ENCODE results near the gene GJA8.
A peak's percentile ranks its signal among the peaks of the same experiment; 100 is the strongest.
"Not testable (repeated sequence)": the region's sequence is repeated elsewhere in the genome, so short reads cannot be mapped to it uniquely, and the experiment has no call there.

GJA8 gene

DNA sequence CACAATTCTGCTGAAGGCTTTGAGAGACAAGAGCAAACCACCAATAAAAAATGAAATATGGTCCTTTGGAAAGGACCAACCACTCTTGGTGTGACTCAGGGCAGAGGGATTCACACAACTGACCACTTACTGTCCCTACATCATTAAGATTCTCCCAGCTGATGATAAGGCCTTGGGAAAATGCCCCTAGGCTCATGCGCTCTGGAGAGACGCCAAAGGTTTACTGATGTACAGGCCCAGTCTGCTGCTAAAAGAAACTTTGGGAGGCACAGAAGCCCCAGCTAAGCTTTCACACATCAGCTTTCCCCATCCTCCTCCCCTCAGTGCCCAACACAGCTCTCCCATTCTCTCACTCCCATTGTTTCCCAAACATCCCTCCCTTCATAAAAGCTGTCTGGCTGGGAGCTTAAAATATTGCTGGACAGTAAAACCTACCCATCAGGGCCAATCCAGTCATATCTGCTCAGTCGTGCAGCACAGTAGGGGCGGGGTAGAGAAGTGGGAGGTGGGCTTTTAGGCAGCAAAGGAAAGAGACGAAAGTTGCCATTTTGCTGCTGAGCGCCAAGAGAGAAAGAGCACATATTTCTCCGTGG is at the start of gene GJA8:
Gene GJA8, plus strand, starts transcription at position 543 of the 593 bp plus-strand sequence. CDS start 5,161 bp downstream, outside the sequence.
- no peak for DNase-seq (ENCODE audit: low read depth)

DNA sequence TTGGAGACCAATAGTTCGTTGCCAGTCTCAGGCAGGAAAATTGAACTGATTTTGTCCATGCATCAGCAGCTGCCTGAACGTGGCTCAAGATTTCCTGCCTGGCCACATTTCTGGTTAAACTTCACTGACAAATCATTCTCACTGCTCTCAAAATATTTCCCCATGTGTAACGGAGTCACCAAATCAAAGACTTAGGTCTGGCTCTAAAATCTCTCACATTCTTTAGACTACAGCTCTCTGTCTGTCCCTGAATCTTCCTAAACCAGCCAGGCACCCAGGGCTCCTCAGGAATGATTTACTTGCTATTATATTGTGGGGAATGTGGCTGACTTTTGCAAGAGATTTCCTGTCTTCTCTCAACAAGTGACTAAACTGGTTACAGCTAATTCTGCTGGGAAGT is 49.2 kb upstream of the GJA8 start:
- DNase-seq (ENCODE audit: low read depth): no peak

DNA sequence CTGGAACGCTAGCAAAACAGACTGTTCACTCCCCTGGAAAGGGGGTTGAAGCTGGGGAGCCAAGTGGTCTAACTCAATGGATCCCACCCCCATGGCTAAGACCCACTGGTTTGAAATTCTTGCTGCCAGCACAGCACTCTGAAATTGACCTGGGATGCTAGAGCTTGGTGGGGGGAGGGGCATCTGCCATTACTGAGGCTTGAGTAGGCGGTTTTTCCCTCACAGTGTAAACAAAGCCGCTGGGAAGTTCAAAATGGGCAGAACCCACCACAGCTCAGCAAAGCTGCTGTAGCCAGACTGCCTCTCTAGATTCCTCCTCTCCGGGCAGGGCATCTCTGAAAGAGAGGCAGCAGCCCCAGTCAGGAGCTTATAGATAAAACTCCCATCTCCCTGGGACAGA is 47.6 kb upstream of the GJA8 start:
- DNase-seq (ENCODE audit: low read depth): not testable (repeated sequence)

DNA sequence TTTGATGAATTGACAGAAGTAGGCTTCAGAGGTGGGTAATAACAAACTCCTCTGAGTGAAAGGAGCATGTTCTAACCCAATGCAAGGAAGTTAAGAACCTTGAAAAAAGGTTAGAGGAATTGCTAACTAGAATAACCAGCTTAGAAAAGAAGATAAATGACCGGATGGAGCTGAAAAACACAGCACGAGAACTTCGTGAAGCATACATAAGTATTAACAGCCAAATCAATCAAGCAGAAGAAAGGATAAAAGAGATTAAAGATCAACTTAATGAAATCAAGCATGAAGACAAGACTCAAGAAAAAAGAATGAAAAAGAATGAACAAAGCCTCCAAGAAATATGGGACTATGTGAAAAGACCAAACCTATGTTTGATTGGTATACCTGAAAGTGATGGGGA is 46.6 kb upstream of the GJA8 start:
- DNase-seq (ENCODE audit: low read depth): not testable (repeated sequence)

DNA sequence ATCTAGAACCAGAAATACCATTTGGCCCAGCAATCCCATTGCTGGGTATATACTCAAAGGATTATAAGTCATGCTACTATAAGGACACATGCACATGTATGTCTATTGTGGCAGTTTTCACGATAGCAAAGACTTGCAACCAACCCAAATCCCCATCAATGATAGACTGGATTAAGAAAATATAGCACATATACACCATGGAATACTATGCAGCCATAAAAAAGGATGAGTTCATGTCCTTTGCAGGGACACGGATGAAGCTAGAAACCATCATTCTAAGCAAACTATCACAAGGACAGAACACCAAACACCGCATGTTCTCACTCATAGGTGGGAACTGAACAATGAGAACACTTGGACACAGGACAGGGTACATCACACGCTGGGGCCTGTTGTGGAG is 35.4 kb upstream of the GJA8 start:
- not testable (repeated sequence) for DNase-seq (ENCODE audit: low read depth)

DNA sequence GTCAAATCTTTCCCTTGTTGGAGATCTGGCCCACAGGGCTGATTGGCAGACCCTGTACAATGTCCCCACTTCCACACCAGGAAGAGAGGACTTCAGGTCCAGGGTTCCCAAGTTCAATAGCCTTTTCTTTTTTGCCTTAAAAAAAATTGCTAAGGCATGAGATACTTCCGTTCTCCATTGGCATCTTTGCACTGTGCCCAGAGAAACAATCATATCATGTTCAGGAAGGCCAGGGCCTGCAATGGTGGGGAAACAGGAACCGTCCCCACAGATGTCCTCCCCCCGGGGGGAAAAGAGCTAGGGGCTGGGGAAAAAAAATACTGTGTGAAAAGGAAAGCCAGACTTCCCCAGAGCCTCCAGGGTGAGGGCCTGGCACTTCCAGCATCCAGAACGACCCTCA is 24.6 kb upstream of the GJA8 start:
- DNase-seq (ENCODE audit: low read depth): no peak

DNA sequence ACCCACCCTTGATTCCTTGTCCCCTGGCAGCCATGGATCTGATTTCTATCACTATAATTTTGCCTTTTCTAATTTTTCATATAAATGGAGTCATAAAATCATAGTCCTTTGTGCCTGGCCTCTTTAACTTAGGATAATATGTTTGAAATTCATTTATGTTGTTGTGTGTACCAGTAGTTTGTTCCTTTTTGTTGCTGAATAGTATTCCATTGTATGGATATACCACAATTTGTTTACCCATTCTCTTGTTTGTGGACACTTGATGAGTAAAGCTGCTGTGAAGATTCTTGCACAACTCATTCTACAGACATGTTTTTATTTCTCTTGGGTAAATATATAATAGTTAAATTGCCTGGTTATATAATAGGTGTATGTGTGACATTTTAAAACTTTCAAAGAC is 22.7 kb upstream of the GJA8 start:
- no peak for DNase-seq (ENCODE audit: low read depth)

DNA sequence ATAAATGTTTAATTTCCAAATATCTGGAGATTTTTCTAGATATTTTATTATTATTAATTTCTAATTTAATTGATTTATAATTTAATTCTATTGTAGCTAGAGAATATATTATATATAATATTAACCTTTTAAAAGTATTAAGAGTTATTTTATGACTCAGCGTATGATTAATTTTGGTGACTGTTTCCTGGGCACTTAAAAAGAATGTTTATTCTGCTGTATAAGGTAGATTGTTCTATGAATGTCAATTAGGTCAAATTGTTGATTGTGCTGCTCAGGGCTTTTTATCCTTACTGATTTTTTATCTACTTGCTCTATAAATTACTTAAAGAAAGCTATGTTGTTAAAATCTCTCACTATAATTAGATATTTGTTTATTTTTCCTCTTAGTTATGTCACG is 20.1 kb upstream of the GJA8 start:
- DNase-seq (ENCODE audit: low read depth): no peak

DNA sequence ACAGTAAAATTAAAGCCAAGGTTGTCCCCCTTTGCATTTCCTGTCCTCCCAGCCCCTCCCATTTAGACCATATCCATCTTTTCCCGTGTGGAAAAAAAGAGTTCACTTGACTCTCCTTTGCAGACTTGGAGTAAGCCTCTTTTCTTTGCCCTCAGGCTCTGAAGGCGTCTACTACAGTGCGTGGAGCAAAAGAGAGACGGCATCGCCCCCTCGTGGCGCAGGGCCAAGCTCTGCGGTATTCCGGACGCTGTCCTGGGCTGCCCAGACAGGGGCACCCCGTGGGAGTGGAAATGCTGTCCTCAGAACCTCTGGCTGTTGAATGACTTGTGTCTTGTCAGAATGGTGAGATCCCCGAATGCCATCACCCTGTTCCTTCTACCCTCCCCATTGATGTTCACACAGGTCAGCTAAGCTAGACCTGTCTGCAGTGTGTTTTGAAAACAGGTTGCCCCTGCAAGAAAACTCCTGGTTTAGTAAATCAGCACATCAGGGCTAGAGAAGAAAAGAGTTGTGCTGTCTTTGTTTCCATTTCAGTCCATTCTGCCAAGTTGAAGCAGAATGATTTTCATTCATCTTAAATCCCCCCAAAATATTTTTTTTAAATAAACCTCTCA is 12.3 kb upstream of the GJA8 start:
- peak; percentile 45 for DNase-seq (ENCODE audit: low read depth)

DNA sequence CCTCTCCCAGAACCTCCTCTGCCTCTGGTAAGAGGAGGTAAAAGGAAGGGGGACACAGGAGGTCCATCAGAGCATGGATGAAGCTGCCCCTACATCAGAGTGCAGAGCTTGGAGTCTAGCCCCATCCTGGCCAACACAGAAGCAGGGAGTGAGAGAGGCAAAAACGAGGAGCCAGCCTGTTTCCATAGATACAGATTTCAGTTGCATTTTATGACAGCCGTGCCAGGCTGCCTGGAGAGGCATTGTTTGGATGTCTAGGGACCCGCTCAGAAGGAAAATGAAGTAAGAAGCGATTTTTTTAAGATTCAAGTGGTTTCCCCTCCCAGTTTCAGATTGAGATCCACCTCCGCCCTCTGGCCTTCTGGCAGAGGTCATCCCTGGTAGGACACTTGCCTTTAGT is 11.5 kb upstream of the GJA8 start:
- no peak for DNase-seq (ENCODE audit: low read depth)

DNA sequence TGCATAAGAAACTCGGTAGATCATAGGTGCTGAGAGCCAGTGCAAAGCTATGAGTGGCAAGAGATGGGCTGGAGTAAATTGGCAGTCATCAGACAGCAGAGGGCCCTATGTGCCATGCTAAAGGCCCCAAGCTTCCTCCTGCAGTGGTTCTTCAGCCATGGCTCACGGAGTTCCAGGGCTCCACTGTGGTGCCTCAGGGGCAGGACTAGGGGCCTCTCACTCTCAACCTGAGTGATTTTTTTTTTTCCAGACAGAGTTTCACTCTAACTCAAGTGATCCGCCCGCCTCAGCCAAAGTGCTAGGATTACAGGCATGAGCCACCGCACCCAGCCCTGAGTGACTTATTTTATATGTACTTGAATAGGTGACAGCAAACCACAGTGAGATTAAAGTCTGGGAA is 10.4 kb upstream of the GJA8 start:
- DNase-seq (ENCODE audit: low read depth): no peak

DNA sequence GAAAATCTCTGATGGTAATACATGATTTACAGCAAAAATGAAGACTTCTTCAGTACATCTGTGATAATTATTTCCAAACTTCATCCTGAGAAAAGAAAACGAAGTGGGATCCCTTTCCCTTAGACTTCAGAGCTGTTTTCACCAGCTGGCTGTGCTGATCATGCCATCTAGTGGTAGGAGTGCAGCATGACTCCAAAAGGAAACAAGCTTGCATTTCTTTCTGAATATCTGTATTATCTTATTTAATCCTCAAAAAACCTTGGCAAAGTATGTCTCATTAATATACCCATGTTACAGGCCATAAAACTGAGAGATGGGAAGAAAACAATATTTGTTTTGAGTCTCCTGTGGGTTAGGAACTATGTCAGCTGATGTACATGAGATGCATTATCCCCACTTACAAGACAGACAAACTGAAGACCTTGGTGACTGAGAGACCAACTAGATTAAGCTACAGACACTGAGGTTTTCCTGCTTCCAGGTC is 9.8 kb upstream of the GJA8 start:
- no peak for DNase-seq (ENCODE audit: low read depth)

DNA sequence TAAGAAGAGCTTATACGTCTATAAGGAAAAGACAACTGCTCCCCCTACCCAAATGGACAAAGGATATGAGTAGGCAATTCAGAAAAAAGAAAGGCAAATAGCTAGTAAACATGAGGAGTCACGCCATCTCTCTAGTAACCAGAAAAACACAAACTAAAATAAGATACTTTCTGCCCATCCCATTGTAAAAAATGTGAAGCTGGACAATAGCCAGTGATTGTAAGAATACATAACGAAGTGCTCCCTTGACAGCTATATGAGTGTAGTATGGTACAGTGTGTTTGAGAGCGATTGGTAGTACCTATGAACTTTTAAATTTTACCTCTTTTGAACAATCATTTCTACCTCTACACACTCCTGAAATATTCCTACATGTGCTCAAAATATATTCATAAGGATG is 7.5 kb upstream of the GJA8 start:
- no peak for DNase-seq (ENCODE audit: low read depth)

DNA sequence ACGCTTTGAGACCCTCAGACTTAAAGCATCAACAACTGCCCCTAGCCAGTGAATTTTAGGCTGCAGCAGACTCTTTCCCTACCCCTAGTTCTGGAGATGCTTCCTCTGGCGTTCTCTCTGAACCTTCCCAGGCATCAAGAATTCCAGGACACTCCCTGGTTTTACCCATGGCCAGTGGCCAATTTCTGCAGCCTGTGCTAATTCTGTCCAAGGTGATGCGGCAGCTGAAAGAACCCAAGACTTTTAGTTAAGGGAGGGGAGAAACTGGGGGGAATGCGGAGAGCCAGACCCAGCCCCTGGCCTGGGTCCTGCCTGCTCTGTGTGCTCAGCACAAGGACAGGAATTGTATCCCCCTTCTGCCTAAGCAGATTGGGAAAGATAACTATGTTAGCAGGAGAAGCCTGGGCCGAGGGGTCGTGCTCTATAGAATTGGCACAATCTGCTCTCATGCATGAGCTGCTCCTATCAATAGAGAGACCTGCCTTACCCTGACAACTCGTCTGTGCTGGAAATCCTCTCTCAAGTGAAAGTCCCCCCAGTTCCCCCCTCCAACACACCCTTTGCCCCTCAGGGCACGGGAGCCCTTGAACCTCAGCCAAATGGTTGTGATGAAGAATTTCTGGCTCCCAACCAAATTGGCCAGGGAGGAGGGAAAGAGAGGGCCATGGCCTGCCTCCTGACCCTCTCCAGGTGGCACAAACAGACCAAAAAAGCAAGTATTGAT is 5.4 kb upstream of the GJA8 start:
- DNase-seq (ENCODE audit: low read depth): no peak

DNA sequence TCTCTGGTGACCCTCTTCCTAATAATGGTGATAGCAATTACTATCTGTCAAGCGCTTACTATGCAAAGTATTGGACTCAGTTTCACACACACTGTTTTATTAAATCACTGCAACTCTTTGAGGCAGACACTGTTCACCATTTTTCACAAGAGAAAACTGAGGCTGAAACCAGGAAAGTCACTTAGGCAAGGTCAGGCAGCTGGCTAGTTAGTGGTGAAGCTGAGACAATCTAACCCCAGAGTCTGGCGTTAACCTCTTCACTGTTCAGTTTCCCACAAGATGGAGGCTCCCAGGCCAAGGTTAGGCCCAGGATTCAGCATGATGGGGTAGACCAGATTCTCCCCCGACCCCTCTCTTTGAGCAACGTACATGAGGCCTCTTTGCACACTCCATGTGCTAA is 4.8 kb upstream of the GJA8 start:
- DNase-seq (ENCODE audit: low read depth): no peak

DNA sequence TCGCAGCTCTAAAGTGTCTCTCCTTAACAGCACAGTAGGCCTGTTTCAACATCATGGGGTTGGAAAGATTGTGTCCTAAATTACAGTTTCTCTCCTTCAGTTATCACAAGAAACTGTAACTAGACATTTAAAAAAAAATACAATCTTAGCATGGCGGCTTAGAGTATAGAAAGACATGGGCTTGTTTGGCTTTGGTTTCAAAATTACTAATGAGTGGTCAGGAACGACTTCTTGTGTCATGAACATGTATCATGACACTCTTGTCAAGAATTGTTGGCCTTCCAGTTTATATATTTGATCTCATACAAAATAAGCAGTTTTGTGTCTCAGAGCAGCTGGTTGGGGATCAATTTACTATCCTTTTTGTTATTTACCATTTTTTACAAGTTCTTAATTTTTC is 2.1 kb downstream of the GJA8 start:
- no peak for DNase-seq (ENCODE audit: low read depth)

DNA sequence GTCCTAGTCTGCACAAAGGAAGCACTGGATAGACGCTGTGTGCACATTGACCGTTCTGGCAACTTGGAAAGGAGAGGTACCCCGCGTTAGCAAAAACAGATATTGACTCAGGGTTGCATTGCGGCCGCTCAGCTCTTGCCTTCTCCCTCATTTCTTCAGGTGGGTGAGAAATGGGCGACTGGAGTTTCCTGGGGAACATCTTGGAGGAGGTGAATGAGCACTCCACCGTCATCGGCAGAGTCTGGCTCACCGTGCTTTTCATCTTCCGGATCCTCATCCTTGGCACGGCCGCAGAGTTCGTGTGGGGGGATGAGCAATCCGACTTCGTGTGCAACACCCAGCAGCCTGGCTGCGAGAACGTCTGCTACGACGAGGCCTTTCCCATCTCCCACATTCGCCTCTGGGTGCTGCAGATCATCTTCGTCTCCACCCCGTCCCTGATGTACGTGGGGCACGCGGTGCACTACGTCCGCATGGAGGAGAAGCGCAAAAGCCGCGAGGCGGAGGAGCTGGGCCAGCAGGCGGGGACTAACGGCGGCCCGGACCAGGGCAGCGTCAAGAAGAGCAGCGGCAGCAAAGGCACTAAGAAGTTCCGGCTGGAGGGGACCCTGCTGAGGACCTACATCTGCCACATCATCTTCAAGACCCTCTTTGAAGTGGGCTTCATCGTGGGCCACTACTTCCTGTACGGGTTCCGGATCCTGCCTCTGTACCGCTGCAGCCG is 5.4 kb downstream of the GJA8 start:
- DNase-seq (ENCODE audit: low read depth): no peak

DNA sequence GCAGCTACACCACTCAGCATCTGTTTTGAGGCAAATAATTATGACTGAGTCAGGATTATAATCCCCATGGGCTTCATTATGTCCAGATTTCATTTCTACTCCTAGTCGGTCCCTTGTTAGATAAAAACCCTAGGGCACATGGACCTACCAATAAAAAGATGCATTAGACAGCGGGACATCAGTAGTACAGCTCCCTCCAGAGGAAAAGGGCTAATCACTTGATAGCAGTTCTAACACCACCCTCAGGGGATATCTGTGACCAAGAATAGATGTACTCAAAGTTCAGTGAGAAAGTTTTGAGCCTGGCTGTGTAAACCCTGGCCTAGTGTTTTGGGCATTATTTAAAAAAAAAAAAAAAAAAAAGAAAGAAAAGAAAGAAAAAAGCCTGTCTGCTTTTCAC is 10.0 kb downstream of the GJA8 start:
- no peak for DNase-seq (ENCODE audit: low read depth)

DNA sequence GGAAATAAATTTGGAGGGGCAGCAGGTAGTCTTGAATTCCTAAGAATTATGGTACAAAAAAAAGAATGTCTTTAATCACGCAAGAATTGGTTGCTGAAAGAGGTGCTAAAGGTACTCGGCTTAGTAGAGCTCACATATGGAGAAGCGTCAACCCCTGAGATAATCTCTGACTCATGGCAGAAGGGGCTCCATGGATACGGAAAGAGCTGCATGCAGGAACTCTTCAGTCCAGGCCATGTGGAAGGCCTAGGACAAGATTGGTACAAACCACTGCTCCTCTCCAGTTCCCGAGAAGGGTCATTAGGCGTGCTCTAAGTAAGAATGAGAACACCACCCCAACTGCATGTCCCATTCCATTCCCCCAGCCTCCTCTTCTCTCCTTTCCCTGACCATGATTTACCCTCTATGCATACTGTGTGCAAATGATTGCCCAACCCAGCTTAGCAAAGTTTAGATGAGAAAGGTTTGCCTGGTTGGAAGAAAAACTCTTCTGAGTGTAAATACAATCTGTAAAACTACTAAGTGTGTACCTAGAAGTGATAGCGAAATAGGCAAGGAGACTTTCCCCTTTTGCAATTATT is 10.9 kb downstream of the GJA8 start:
- no peak for DNase-seq (ENCODE audit: low read depth)

DNA sequence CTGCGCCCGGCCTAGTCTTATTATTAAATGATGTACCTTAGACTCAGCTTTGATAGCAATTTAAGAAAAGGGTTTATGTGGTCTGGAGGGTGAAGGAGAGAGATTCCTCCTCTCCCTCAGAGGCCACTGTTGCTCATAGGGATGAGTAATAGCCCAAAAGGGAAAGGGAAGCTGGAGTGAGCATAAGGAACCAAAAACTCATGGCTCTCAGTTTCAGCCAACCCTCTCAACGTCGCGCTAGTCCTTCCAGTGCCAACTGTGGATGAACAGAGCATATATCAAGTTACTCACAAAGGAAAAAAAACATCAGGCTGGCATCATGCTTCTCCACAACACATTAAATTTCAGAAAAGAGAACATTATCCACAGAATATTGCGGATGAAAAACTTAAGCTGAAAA is 17.3 kb downstream of the GJA8 start:
- DNase-seq (ENCODE audit: low read depth): no peak

DNA sequence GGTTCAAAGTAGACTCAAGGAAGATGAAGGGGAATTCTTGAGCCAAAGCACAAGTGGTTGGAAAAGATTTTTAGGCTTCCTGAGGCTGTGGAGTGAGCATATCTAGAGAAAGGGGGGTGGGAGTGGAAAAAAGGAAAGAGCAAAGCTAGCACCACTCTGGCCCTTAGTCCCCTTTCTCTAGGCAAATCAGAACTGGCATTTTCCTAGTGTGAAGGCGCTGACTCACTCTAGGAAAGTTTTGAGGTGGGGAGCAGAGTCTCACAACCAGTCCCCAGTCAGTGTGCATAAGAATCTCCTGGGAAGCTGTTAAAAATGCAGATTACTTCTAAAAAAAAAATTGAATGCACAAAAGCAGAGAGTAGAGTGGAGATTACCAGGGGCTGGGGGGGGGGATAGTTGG is 22.2 kb downstream of the GJA8 start:
- no peak for DNase-seq (ENCODE audit: low read depth)

DNA sequence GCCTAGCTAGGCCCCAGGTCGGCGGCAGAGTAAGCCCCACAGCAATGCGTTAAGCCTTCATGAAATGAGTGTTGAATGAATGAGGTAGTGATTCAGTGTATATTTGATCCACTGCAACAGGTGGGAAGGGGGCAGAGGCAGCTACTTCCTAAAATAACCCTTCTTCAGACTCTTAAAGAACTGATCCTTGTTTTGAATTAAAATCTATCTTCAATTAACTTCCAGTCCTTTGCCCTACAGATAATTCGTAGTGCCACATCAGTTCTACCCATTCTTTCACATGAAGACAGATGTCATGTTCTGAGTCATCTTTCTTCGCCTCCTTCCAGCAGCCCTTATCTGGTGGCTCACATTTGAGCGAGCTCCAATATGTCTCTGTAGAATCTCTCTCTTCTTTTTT is 24.6 kb downstream of the GJA8 start:
- DNase-seq (ENCODE audit: low read depth): not testable (repeated sequence)
